ENCODE results near the gene IL2.

The IL2 gene

DNA sequence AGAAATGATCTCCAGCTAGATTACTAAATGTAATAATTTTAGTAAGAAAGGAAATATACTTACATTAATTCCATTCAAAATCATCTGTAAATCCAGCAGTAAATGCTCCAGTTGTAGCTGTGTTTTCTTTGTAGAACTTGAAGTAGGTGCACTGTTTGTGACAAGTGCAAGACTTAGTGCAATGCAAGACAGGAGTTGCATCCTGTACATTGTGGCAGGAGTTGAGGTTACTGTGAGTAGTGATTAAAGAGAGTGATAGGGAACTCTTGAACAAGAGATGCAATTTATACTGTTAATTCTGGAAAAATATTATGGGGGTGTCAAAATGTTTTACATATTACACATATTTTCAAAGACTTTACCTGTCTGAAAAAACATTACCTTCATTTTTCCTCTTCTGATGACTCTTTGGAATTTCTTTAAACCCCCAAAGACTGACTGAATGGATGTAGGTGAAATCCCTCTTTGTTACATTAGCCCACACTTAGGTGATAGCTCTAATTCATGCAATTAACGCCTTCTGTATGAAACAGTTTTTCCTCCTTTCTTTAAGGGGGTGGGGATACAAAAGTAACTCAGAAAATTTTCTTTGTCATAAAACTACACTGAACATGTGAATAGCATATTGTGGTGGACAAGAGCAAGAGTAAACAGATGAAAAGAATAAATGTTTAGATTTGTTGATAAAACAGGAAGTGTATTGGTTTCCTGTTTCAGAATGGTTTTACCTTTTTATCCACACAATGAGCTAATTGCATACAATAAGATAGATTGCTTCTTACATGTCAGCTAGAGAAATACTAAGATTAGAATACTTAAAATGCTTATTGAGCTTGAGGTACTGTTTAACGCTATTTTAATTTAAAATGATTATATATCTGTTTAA is at the start of gene IL2:
IL2 (minus strand) TSS at position 495 of the 886 bp plus-strand sequence; CDS start at position 210, 285 bp downstream.
- DNase-seq (ENCODE audit: low read depth): no peak

DNA sequence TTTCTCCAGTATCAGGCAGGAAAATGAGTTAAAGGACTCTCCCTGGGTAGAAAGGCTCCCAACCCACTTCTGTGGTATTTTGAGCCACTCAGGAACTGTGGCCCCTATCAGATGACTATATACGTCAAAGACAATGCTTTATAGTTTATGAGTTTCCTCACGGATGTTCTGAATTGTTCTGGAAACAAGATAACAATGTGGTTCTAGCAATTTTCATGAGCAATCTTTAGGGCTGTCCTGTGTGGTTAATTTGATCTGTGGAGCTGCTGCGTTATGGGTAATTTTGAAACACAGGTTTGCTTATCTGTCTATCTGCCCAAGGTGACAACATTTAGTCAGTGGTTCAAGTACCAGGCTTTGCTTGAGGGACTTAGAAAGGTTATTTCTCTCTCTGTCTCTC is 46.7 kb upstream of the IL2 start:
- no peak for DNase-seq (ENCODE audit: low read depth)

DNA sequence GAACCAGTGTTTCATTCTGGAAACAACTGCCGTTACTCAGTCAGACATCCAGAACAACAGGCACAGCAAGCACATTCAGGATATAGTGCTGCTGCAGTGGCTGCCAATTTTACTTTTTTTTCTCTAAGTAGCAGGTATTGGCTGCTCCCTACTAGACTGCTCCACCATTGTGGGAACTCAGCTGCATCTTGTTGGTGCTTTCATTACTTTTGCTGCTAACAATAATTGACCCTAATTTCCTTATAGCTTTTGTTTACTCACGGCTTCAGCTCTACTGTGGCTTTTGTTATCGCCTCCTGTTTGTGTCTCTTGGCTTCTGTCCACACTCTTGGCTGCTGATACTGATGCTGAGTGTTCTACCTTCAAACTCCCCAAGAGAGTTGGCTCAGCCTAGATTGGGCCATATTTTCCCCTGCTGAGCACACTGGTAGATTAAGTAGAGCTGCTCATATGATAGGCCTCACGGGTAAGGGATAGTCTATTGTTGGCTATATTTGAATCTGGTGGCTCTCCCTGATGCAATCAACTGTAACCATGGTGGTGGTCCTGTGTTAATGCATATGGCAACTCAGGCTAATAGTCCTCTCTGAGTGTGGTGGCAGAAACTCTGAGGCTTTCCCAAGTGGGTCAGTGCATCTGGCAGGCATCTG is 44.5 kb upstream of the IL2 start:
- no peak for DNase-seq (ENCODE audit: low read depth)

DNA sequence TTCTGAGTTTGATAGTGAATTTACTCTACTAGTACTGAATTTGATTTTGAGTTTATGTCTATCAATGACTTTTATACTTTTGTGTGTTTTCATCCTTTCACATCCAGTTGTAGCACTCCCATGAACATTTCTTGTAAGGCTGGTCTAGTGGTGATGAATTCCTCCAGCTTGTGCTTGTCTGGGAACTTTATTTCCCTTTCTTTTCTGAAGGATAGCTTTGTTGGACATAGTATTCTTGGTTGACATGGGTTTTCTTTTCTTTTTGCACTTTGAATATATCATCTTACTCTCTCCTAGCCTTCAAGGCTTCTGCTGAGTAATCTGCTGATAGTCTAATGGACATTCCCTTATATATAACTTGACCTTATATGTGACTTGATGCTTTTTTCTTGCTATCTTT is 32.5 kb upstream of the IL2 start:
- no peak for DNase-seq (ENCODE audit: low read depth)

DNA sequence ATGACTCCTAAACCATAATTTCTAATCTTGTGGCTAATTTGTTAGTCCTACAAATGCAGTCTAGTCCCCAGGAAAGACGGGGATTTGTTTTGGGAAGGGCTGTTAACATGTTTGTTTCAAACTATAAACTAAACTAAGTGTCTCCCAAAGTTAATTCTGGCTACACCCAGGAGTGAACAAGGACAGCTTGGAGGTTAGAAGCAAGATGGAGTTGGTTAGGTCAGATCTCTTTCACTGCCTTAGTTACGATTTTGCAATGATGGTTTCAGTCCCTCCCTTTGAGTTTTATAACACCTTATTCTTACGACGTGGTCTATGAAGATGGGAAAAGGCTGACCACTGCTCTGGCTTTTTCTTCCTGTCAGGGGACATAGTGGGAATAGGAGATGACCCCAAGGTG is 27.0 kb upstream of the IL2 start:
- no peak for DNase-seq (ENCODE audit: low read depth)

DNA sequence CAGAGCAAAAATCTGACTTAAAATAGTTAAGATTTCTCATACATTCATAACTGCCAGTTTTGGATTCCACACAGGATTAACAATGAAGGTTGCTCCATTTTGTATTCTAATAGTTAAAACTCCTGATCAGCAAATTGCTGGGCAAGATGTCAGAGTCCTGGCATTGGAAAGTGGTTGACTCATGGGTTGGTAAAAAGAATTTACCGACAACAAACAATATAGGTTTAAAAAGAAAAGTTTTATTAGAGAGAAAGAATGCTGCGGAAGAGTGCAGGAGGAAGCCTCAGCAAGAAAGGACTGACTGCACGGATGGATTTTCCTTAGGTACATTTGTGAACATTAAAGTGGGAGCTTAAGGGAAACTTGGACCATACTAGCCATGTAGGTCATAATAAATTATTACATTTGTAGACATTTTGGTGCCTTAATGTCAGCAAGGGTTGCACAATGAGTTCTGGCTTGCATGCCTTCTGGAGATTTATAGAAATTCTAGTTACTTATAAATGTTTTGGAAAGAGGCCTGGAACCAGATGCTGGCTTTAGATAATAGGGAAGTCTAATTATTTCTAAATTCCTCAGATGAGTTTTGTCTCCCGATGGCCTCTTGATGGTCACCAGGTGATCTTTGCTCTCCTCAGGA is 25.4 kb upstream of the IL2 start:
- DNase-seq (ENCODE audit: low read depth): no peak

DNA sequence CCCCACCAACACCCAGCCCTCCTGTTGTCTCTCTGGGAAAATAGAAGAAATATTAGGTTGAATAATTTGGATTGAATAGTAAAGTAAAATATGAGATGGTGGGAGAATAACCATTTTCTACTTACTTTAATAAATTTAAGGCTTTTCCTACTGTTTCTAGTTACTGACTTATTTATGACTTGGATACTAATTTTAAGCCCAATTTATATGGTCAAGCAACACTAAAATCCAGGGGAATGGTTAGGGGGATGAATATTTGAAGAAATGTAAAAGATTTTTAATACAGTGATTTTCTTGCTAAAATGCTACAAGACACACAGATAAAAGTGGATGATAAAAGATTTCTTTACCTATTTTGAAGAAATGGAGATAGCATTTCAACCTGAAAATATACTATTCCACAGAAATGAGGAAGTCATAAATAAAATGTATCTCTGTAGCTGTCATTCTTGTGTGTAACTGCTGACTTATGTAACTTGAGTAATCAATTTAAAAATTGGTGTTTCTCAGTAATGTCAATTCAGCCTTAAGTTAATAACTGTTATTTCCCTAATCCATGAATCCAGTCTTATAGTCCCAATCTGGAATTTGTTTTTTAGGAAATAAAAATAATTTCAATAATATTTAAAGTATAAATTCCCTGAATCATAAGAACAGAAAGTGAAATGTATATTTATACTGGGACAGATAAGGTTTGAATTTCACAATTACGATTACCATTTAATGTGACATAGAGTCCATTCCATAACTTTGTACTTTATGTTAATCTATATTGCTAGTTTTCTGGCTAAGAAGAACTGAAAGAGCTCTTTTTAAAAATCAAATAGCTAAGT is 24.3 kb upstream of the IL2 start:
- no peak for DNase-seq (ENCODE audit: low read depth)

DNA sequence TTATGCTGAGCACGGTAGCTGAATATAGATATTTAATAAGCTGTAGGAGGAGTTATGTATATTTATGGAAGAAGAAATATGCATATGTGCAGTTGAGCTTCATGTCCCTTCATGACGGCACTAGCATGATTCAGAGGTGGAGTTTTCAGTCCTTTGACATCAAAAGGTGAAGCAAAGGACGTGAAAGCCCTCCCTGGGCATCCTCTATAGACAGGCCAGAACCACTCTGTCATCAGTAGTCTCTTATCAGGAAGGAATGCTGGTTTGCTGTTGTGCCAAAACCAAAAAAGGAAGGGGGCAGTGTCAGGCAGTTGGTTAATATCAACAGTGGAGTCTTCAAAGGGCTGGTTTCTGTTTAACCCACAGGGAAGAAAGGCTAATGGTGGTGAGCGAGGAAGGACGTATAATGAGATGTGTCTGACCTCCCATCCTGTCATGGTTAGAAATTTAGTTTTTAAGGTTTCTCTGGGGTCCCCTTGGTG is 23.5 kb upstream of the IL2 start:
- no peak for DNase-seq (ENCODE audit: low read depth)

DNA sequence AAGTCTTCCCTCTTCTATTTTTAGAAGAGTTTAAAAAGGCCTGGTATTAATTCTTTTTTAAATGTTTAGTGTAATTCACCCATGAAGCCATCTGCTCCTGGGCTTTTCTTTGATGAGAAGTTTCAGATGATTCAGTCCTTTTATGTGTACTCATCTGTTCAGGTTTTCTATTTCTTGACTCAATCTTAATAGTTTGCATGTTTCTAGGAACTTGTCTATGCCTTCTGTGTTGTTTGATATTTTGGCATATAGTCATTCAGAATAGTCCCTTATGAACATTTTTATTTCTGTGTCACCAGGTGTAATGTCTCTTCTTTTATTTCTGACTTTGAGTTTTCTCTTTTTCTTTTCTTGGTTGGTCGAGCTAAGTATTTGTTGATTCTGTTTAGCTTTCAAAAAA is 20.2 kb upstream of the IL2 start:
- no peak for DNase-seq (ENCODE audit: low read depth)

DNA sequence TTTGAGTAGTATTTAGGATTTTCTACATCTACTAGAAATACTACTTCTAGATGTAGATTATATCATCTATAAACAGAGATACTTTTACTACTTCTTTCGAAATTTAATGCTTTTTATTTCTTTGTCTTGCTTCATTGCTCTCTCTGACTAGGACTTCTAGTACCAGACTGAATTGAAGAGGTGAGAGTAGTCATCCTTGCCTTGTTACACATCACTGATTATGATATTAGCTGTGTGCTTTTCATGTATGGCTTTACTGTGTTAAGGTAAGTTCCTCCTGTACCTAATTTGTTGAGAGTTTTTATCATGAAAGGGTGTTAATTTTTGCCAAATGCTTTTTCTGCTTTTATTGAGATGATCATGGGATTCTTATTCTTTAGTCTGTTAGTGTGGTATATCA is 19.6 kb upstream of the IL2 start:
- DNase-seq (ENCODE audit: low read depth): no peak

DNA sequence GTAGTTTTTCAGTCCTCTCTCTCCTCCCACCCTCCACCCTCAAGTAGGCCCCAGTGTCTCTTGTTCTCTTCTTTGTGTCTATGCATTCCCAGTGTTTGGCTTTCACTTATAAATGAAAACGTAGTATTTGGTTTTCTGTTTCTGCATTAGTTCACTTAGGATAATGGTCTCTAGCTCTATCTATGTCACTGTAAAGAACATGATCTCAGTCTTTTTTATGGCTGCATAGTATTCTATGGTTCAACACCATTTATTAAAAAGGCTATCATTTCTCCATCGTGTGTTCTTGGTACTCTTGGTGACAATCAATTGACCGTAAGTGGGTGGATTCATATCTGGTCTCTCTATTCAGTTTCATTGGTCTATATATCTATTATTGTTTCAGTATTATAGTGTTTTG is 18.7 kb upstream of the IL2 start:
- no peak for DNase-seq (ENCODE audit: low read depth)

DNA sequence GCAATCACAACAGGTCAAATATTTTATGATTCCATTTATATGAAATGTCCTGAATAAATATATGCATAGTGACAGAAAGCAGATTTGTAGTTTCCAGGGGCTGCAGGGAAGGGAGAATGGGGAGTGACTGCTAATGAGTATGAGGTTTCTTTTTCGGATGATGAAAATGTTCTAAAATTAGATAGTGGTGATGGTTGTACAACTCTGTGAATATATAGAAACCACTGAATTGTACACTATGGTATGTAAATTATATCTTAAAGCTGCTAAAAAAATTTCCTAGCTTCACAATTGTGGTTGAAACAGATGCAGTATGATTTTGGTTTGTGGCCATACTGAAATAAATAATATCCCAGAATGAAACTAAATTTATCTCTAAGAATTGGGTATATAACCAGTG is 12.9 kb upstream of the IL2 start:
- DNase-seq (ENCODE audit: low read depth): no peak

DNA sequence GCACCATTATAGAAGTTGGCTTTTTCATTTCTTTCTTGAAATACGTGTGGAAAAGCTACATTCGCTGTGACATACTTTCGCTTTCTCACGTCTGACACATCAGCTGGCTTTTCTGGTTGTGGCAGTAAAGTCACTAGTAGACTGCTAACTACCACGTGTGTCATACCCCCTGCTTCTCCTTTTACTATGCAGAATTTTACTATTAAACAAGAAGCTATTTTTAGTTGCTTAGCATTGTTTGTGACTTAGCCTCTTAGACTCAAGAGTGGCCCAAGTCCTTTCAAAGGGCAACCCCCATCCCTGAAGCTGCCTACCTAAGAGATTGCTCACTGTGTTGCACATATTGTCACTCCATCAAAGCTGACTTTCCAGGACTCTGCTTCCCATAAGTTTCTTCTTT is 2.1 kb upstream of the IL2 start:
- no peak for DNase-seq (ENCODE audit: low read depth)

DNA sequence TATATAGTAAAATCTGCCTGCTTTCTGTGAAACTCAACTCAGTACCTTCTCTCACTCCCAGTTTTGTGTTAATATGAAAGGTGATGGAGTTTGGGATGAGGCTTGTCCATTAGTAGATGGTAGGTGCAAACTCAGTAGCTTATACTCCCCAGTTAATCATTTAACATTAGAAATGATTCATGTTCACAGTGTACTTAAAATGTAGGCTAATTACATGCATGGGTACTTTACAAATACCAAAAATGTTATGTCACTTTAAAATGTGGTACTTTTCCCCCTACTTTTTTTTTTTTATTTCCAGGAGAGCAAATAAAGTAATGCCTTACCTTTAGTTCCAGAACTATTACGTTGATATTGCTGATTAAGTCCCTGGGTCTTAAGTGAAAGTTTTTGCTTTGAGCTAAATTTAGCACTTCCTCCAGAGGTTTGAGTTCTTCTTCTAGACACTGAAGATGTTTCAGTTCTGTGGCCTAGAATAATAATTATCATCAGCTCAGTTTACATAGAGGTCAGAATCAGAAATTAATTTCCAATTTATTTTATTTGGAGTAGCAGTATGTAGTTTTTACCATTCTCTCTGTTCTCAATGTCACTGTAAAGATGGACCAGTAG is 3.0 kb downstream of the IL2 start:
- no peak for DNase-seq (ENCODE audit: low read depth)

DNA sequence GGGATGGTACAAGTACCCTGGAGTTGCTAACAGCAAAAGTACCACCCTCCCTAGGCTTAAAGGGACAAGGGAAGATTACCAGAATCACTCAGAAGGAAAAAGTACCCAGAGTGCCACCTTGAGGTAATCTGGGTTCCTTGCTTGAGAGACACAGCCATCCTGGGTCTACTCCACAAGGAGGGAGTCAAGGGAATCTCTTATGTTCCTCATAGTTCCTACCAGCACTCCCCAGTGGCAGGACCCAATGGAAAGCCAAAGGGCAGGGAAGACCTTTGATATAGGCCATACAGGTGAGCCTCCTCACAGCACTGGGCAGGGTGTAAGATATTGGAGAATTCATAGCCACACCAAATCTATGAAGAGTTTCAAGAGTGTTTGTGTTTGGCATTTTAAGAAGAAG is 5.7 kb downstream of the IL2 start:
- no peak for DNase-seq (ENCODE audit: low read depth)

DNA sequence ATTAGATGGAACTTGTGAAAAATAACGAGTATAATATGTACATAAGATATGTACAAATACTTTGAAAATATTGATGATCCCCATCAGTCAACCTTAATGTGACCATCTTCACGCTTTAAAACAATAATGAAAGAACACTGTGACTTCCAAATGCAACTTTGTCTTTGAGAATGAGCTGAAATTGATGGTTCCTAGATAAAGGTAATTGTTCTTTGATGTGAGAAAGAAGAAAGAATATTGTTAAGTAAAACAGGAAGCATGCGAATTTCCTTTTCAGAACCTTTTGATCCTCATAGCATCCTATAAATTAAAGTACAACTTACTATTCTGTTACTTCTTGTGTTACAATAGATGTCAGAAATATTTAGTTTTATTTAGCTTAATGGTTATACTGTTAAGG is 22.2 kb downstream of the IL2 start:
- no peak for DNase-seq (ENCODE audit: low read depth)

DNA sequence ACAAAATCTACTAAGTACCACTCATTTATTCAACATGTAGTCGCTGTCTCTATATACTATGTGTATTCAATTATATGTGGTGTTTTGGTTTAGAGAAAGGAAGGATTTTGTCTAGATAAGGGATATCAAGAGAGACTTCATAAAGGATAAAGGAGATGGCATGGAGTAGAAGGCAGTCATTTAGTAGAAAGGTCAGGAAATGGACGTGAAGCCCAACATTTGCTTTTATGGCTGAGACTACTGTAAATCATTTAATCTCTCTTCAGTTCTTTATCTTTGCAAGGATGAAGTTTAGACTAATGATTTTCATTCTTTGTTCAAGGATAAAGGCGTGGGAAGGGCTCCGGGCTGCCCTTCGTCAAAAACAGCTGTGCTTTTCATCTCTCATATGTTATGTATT is 25.2 kb downstream of the IL2 start:
- DNase-seq (ENCODE audit: low read depth): no peak

DNA sequence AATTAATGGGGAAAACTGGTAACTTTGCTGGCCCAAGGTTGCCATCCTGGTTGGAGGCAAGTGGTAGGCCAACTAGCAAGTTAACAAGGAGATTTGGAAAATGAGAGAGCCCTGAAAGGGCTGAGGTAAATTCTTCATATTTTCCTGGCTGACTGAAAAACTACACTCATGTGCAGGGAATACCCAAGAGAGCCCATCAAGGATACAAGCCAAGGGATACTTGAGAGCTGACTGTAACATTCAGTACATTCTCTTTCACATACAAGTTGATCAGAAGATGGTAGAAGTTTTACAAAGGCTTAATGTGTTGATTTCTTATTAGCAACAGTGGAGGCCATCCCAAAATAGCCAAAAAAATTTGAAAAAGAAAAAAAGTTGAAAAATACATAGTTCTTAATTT is 33.3 kb downstream of the IL2 start:
- DNase-seq (ENCODE audit: low read depth): no peak

DNA sequence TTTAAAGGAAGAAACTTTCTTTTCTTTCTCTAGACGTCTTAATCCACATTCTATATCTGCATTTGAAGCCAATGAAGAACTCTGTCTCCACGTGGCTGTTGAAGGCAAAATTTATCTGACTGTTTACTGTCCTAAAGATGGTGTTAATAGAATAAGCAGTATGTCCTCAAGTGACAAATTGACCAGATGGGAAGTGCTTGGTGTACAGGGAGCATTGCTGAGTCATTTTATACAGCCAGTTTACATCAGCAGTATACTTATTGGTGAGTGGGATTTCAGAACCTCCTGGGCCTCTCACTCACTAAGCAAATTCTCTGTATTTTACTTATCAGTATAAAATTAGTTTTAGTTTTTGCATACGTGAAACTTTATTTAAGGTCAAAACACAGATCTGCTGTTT is 44.0 kb downstream of the IL2 start:
- DNase-seq (ENCODE audit: low read depth): no peak

DNA sequence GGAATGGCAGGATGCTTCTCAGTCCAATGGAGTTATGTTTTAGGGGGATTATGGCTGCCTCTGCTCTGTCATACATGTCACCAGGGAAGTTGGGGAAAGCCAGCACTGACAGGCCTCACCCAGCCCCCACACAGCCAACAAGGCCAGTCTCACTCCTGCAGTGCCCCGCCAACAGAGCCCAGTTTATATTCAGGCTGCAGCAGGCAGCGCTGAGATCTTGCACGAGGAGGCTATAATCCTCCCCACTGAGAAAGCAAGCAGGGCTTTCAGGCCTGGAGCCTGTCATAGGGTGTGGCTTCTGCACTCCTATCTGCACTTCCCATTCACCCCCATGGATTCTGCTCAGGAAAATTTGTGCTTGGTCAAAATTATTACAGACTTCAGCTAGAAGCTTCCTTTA is 52.7 kb downstream of the IL2 start:
- no peak for DNase-seq (ENCODE audit: low read depth)

All from activated T-cell treated with anti-CD3 and anti-CD28 coated beads for 1 hour (primary cell).